ENCODE measurements around the gene PDE11A. TPM values are rescaled to one million over a fixed set of nuclear protein-coding genes. Genes with fewer than 3 reads are reported as not detected.

Gene PDE11A
- total RNA-seq, 2 experiments from 2014 or later, result not detected

DNA sequence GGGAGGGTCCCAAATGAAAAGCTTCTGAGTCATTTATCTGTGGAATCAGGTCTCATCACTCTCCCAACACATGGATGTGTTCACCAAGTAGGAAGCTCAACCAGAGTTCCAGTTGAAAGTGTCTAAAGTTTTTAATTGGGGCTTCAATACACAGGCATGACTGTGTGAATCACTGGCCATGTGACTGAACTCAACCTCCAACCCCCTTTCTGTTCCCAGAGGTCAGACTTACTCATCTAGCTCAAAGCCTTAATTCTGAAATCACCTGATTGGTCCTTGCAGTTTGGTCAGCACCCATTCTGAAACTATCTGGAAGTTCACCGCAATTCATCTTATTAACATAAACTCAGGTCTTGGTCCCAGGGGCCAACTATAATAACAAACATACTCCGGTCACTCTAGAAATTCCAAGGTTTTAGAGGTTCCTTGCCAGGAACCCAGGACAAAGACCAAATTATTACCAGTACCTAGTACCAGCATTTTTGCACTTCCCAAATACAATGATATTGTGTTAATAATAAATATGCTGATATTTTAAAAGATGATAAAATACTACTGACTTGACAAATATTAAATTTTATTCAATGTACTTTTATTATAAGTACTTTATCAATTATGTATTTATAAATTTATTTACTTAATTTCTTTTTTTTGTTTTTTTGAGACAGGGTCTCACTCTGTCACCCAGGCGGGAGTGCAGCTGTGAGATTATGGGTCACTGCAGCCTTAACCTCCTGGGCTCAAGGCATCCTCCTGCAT lies 28.9 kb upstream of the PDE11A start:
- intact Hi-C loops (cut with DNase I, micrococcal nuclease), result no loop called here
- Histone ChIP-seq H3K4me3 (ENCODE audit: low read length) (no peak overlapping the region), H3K27ac (ENCODE audit: low read depth in 1 of 2, low read length in 2 of 2) (no peak overlapping the region), H3K9me3 (ENCODE audit: control insufficient read depth in 1 of 2, insufficient read depth in 1 of 2, low read length in 2 of 2) (no peaks in the 10 kb centered on the region), H3K4me1 (ENCODE audit: insufficient read depth, low read length) (no peaks in the 10 kb centered on the region), H3K27me3 (ENCODE audit: control insufficient read depth in 1 of 2, insufficient read depth in 2 of 2, low read length in 2 of 2) (peaks cover 0 to 2% of the 10 kb centered on the region in 2 experiments), H3K36me3 (ENCODE audit: insufficient read depth, low read length) (no peaks in the 10 kb centered on the region)
- ATAC-seq (ENCODE audit: poor library complexity), result no peak
- no peak overlapping the region for H3K4me3 Mint-ChIP-seq
- no peak for DNase-seq
- ChIA-PET CTCF (no interaction called here), POLR2A (no interaction called here)
- H3K36me3 Mint-ChIP-seq (ENCODE audit: low read depth), result no peaks in the 10 kb centered on the region
- no peak overlapping the region for H3K27ac Mint-ChIP-seq
- H3K9me3 Mint-ChIP-seq, result no peaks in the 10 kb centered on the region
- no peaks in the 10 kb centered on the region for H3K4me1 Mint-ChIP-seq (ENCODE audit: low read depth)
- TF ChIP-seq, protein P1, sequence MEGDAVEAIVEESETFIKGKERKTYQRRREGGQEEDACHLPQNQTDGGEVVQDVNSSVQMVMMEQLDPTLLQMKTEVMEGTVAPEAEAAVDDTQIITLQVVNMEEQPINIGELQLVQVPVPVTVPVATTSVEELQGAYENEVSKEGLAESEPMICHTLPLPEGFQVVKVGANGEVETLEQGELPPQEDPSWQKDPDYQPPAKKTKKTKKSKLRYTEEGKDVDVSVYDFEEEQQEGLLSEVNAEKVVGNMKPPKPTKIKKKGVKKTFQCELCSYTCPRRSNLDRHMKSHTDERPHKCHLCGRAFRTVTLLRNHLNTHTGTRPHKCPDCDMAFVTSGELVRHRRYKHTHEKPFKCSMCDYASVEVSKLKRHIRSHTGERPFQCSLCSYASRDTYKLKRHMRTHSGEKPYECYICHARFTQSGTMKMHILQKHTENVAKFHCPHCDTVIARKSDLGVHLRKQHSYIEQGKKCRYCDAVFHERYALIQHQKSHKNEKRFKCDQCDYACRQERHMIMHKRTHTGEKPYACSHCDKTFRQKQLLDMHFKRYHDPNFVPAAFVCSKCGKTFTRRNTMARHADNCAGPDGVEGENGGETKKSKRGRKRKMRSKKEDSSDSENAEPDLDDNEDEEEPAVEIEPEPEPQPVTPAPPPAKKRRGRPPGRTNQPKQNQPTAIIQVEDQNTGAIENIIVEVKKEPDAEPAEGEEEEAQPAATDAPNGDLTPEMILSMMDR (IDR thresholded peaks at IDR 0.05), result no peak
- H3K27me3 Mint-ChIP-seq, result no peaks in the 10 kb centered on the region

DNA sequence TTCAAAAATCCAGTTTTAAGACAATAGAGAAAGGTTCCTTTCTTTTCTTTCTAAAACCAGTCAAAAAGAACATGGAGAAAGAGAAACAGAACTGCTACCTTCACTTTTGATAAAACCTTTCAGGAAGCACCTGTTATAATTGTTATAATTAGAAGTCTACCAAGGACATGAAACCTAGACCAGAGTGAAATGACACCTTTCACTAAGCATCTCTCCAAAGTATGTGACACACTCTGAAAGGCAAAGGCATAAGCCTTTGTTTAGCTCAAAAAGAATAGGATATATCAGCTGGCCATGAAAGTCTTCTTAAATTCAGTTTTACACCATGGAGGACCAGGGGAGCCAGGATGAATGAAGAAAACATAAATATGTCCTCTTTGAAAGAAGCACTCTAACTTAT lies 20.9 kb upstream of the PDE11A start:
- H3K27ac ChIP-seq (ENCODE audit: low read depth in 1 of 2, low read length in 2 of 2), result no peak overlapping the region
- Mint-ChIP-seq H3K4me1 (ENCODE audit: low read depth) (no peaks in the 10 kb centered on the region), H3K4me3 (no peak overlapping the region), H3K27ac (no peak overlapping the region), H3K27me3 (peaks cover 9% of the 10 kb centered on the region), H3K9me3 (no peaks in the 10 kb centered on the region), H3K36me3 (ENCODE audit: low read depth) (no peaks in the 10 kb centered on the region)
- TF ChIP-seq, protein P1 (IDR thresholded peaks at IDR 0.05), result no peak
- ATAC-seq (ENCODE audit: poor library complexity) (no peak), DNase-seq (no peak)
- H3K36me3 ChIP-seq (ENCODE audit: insufficient read depth, low read length), result no peaks in the 10 kb centered on the region
- POLR2A ChIA-PET, result no interaction called here
- peaks cover 0 to 10% of the 10 kb centered on the region in 2 experiments for H3K9me3 ChIP-seq (ENCODE audit: control insufficient read depth in 1 of 2, insufficient read depth in 1 of 2, low read length in 2 of 2)
- intact Hi-C loops (cut with DNase I, micrococcal nuclease), result no loop called here
- no peaks in the 10 kb centered on the region for H3K4me1 ChIP-seq (ENCODE audit: insufficient read depth, low read length)
- no peak overlapping the region for H3K4me3 ChIP-seq (ENCODE audit: low read length)
- peaks cover 0 to 3% of the 10 kb centered on the region in 2 experiments for H3K27me3 ChIP-seq (ENCODE audit: control insufficient read depth in 1 of 2, insufficient read depth in 2 of 2, low read length in 2 of 2)
- CTCF ChIA-PET, result no interaction called here

DNA sequence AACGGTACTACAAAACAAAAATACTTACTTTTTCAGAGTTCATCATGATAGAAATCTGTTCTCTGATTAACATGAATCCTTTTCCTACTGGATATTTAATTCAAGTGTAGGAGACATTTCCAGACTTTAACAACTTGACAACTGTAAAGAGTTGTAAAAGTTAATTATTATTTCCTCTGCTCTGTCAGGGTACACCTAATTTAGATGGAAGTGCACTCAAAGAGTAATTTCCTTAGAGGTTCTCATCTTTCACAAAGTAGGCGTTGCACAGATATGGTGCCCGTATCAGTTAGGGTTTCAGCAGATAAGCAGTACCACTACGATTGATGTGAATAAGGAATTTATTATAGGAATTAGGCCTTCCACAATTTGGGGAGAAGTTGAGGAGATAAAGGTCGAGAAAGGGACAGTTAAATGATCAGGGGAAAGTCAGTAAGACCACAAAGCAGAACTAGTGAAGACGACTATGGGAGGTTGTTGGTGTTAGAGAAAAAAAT lies 16.2 kb upstream of the PDE11A start:
- no peak overlapping the region for H3K4me3 Mint-ChIP-seq
- H3K27me3 Mint-ChIP-seq, result peaks cover 17% of the 10 kb centered on the region
- ATAC-seq (ENCODE audit: poor library complexity), result no peak
- Histone ChIP-seq H3K4me3 (ENCODE audit: low read length) (no peak overlapping the region), H3K9me3 (ENCODE audit: control insufficient read depth in 1 of 2, insufficient read depth in 1 of 2, low read length in 2 of 2) (no peaks in the 10 kb centered on the region), H3K36me3 (ENCODE audit: insufficient read depth, low read length) (no peaks in the 10 kb centered on the region), H3K27ac (ENCODE audit: low read depth in 1 of 2, low read length in 2 of 2) (no peak overlapping the region), H3K27me3 (ENCODE audit: control insufficient read depth in 1 of 2, insufficient read depth in 2 of 2, low read length in 2 of 2) (peaks cover 0 to 6% of the 10 kb centered on the region in 2 experiments), H3K4me1 (ENCODE audit: insufficient read depth, low read length) (no peaks in the 10 kb centered on the region)
- H3K9me3 Mint-ChIP-seq, result no peaks in the 10 kb centered on the region
- POLR2A ChIA-PET, result no interaction called here
- CTCF ChIA-PET, result no interaction called here
- intact Hi-C loops (cut with DNase I, micrococcal nuclease), result no loop called here
- no peaks in the 10 kb centered on the region for H3K36me3 Mint-ChIP-seq (ENCODE audit: low read depth)
- TF ChIP-seq, protein P1 (IDR thresholded peaks at IDR 0.05), result no peak
- DNase-seq, result no peak
- no peak overlapping the region for H3K27ac Mint-ChIP-seq
- no peaks in the 10 kb centered on the region for H3K4me1 Mint-ChIP-seq (ENCODE audit: low read depth)
